ENCODE measurements around the gene FARP2. TPM values are rescaled to one million over a fixed set of nuclear protein-coding genes. Genes with fewer than 3 reads are reported as not detected.

FARP2 gene
- total RNA-seq, 1 experiment from 2014 or later = 59.0 TPM

DNA sequence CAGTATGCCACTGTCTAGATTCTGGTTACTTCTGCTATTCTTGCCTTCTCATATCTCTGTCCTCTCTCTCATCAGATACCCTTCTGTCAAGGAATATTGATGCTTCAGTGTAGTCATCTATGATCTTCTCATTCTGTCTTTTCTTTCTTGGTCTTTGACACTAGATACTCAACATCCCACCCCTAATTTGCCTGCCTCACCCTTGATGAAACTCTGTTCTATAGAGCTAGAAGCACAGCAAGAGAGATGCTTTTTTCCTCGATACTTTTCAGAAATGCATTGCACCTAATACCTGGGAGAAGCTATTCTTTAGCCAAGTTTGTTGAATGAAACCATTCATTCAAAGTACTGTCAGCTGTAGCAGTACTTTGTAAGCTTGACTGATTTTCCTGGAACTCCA, 30.8 kb upstream of the FARP2 start:
- Mint-ChIP-seq H3K4me3 (ENCODE audit: low read depth, unreplicated experiment) (no peak overlapping the region), H3K9me3 (ENCODE audit: low read depth, unreplicated experiment) (no peaks in the 10 kb centered on the region), H3K27ac (ENCODE audit: unreplicated experiment) (no peak overlapping the region), H3K36me3 (ENCODE audit: insufficient read depth, unreplicated experiment) (peaks cover 45% of the 10 kb centered on the region), H3K4me1 (ENCODE audit: low read depth, unreplicated experiment) (peaks cover 28% of the 10 kb centered on the region), H3K27me3 (ENCODE audit: unreplicated experiment) (no peaks in the 10 kb centered on the region)
- DNase-seq = no peak
- CTCF ChIA-PET = no interaction called here
- intact Hi-C loops (cut with micrococcal nuclease; ENCODE audit: unreplicated experiment) = no loop called here
- TF ChIP-seq, protein P1, sequence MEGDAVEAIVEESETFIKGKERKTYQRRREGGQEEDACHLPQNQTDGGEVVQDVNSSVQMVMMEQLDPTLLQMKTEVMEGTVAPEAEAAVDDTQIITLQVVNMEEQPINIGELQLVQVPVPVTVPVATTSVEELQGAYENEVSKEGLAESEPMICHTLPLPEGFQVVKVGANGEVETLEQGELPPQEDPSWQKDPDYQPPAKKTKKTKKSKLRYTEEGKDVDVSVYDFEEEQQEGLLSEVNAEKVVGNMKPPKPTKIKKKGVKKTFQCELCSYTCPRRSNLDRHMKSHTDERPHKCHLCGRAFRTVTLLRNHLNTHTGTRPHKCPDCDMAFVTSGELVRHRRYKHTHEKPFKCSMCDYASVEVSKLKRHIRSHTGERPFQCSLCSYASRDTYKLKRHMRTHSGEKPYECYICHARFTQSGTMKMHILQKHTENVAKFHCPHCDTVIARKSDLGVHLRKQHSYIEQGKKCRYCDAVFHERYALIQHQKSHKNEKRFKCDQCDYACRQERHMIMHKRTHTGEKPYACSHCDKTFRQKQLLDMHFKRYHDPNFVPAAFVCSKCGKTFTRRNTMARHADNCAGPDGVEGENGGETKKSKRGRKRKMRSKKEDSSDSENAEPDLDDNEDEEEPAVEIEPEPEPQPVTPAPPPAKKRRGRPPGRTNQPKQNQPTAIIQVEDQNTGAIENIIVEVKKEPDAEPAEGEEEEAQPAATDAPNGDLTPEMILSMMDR (IDR thresholded peaks at IDR 0.05; ENCODE audit: unreplicated experiment) = no peak
- BruUV-seq (replicated peaks) = no TSS peak

DNA sequence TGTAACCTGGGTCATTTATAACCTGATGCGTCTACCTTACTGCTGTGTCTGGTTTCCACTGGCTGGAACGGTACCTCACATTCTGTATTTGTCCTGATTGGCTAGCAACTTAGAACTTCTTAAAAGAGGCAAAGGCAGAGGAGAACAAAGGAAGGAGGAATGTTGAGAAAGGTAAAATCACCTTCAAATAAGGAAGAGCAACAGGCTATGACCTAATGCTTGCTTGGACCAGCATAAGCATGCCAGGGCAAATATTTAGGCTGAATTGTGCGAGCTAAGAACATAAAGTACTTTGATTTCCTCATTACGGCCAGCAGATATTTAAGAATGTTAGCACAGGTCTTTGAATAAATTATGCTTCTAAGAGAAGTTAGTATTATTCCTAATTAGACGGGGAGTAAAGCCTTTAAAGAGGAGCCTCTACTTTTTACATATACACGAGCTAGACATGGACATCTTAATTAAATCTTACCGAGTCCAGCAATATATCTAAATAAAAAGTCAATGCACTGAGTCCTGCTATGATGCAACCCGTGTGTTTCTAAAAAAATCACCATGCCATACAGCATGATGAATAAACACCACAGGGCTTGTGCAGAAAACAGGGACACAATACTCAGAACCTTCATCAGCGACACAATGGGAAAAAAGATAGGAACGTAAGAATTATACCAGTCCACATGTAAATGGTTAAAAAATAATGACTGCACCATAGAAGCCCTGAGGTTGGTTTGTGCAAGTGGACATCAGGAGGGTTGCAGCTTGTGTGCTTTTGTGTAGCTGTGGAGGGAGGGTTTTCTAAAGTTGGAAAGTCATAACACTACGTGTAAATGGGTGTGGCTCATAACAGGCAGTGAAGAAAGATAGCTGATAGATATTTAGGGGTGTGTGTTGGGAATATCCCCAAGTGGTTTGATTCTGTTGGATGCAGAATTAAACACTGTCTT, 26.1 kb upstream of the FARP2 start:
- Mint-ChIP-seq H3K9me3 (ENCODE audit: low read depth, unreplicated experiment) (no peaks in the 10 kb centered on the region), H3K36me3 (ENCODE audit: insufficient read depth, unreplicated experiment) (peaks cover 67% of the 10 kb centered on the region), H3K27ac (ENCODE audit: unreplicated experiment) (peak overlapping the region; percentile 25), H3K27me3 (ENCODE audit: unreplicated experiment) (no peaks in the 10 kb centered on the region), H3K4me3 (ENCODE audit: low read depth, unreplicated experiment) (no peak overlapping the region), H3K4me1 (ENCODE audit: low read depth, unreplicated experiment) (peaks cover 7% of the 10 kb centered on the region)
- no peak for DNase-seq
- TF ChIP-seq, protein P1 (IDR thresholded peaks at IDR 0.05; ENCODE audit: unreplicated experiment) = no peak
- no TSS peak for BruUV-seq (replicated peaks)
- intact Hi-C loops (cut with micrococcal nuclease; ENCODE audit: unreplicated experiment) = no loop called here
- CTCF ChIA-PET = no interaction called here

DNA sequence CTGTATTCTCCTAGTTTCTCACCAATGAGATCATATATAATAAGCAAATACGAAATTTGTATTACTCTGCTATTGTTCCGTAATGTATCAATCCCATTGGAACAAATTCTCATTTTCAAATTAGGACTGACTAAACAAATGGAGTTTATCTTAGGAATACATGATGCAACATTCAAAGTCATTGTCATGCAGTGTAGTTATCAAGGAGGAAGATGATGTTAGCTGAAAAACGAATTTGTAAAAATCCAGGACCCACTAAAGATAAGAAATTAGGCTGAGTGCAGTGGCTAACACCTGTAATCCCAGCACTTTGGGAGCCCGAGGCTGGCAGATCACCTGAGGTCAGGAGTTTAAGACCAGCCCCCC, 25.5 kb upstream of the FARP2 start:
- Mint-ChIP-seq H3K27ac (ENCODE audit: unreplicated experiment) (peak overlapping the region; percentile 25), H3K9me3 (ENCODE audit: low read depth, unreplicated experiment) (no peaks in the 10 kb centered on the region), H3K4me3 (ENCODE audit: low read depth, unreplicated experiment) (no peak overlapping the region), H3K27me3 (ENCODE audit: unreplicated experiment) (no peaks in the 10 kb centered on the region), H3K4me1 (ENCODE audit: low read depth, unreplicated experiment) (no peaks in the 10 kb centered on the region), H3K36me3 (ENCODE audit: insufficient read depth, unreplicated experiment) (peaks cover 62% of the 10 kb centered on the region)
- CTCF ChIA-PET = no interaction called here
- intact Hi-C loops (cut with micrococcal nuclease; ENCODE audit: unreplicated experiment) = no loop called here
- BruUV-seq (replicated peaks) = no TSS peak
- DNase-seq = no peak
- TF ChIP-seq, protein P1 (IDR thresholded peaks at IDR 0.05; ENCODE audit: unreplicated experiment) = no peak

DNA sequence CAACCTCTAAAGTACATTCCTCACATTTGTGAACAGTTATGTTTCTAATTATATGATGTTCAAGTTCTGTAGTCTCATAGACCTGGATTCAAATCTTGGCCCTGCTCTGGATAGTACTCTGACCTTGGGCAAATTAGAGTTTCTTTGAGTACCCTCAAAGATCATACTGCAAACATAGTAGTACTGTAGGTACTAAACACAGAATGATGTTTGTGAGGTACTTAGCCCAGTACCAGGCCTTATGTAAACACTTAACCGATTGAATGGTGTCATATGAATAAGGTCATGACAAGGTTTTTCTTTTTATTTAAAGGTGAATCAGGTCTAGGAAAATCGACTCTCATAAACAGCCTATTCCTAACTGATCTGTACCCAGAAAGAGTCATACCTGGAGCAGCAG, 21.3 kb upstream of the FARP2 start:
- DNase-seq = no peak
- TF ChIP-seq, protein P1 (IDR thresholded peaks at IDR 0.05; ENCODE audit: unreplicated experiment) = no peak
- no peak overlapping the region for H3K4me3 Mint-ChIP-seq (ENCODE audit: low read depth, unreplicated experiment)
- no TSS peak for BruUV-seq (replicated peaks)
- peaks cover 68% of the 10 kb centered on the region for H3K36me3 Mint-ChIP-seq (ENCODE audit: insufficient read depth, unreplicated experiment)
- no peaks in the 10 kb centered on the region for H3K27me3 Mint-ChIP-seq (ENCODE audit: unreplicated experiment)
- H3K27ac Mint-ChIP-seq (ENCODE audit: unreplicated experiment) = no peak overlapping the region
- intact Hi-C loops (cut with micrococcal nuclease; ENCODE audit: unreplicated experiment) = no loop called here
- CTCF ChIA-PET = no interaction called here
- no peaks in the 10 kb centered on the region for H3K9me3 Mint-ChIP-seq (ENCODE audit: low read depth, unreplicated experiment)
- H3K4me1 Mint-ChIP-seq (ENCODE audit: low read depth, unreplicated experiment) = no peaks in the 10 kb centered on the region

All from Calu3 (cell line).